Loucy (cell line): Measurements from ENCODE around the gene USP31.

Source experiments
- H2AFZ ChIP-seq: fragments of 200-600 bp; sonication (generic); 2 replicates; pipeline ENCODE4 v1.6.0; 2016; ENCODE audit warnings: antibody characterized with exemption, mild to moderate bottlenecking, low read length, moderate library complexity
- H3F3A ChIP-seq: fragments of 200-600 bp; 2 replicates; pipeline ENCODE4 v1.6.0; 2016; ENCODE audit warnings: antibody characterized with exemption, low read depth, mild to moderate bottlenecking
- H3K27me3 ChIP-seq: fragments of 200-600 bp; sonication (generic); 2 replicates; pipeline ENCODE4 v1.6.1; 2014; ENCODE audit warnings: low read length, mild to moderate bottlenecking; ENCODE audit not compliant: insufficient read depth, poor library complexity, severe bottlenecking
- H3K36me3 ChIP-seq: fragments of 200-600 bp; sonication (generic); 2 replicates; pipeline ENCODE4 v1.6.1; 2016; ENCODE audit warnings: low read length; ENCODE audit not compliant: insufficient read depth
- H3K4me1 ChIP-seq: fragments of 200-600 bp; sonication (generic); 2 replicates; pipeline ENCODE4 v1.5.1; 2014; ENCODE audit warnings: low read length, mild to moderate bottlenecking; ENCODE audit not compliant: insufficient read depth, poor library complexity, severe bottlenecking
- H3K4me2 ChIP-seq: fragments of 200-600 bp; sonication (generic); 2 replicates; pipeline ENCODE4 v1.6.0; 2014; ENCODE audit warnings: antibody characterized with exemption, low read length, low read depth, mild to moderate bottlenecking; ENCODE audit not compliant: poor library complexity, severe bottlenecking
- H3K4me3 ChIP-seq: fragments of 200-600 bp; sonication (generic); 2 replicates; pipeline ENCODE4 v1.5.1; 2014; ENCODE audit warnings: low read length, mild to moderate bottlenecking, mixed read lengths; ENCODE audit not compliant: poor library complexity, severe bottlenecking
- H3K79me2 ChIP-seq: fragments of 200-600 bp; sonication (generic); 2 replicates; pipeline ENCODE4 v1.6.1; 2014; ENCODE audit warnings: low read length; ENCODE audit not compliant: insufficient read depth
- H3K9ac ChIP-seq: fragments of 200-600 bp; sonication (generic); 2 replicates; pipeline ENCODE4 v1.6.0; 2014; ENCODE audit warnings: mild to moderate bottlenecking, low read depth, low read length, moderate library complexity; ENCODE audit not compliant: poor library complexity, severe bottlenecking
- H3K9me2 ChIP-seq: fragments of 200-600 bp; sonication (generic); replicated peaks from 2 replicates; pipeline ENCODE4 v1.6.1; 2016; ENCODE audit warnings: low read depth, low read length, mixed read lengths
- H3K9me3 ChIP-seq: fragments of 200-600 bp; sonication (generic); 2 replicates; pipeline ENCODE4 v1.6.1; 2014; ENCODE audit warnings: mild to moderate bottlenecking, antibody characterized with exemption, low read length, low read depth; ENCODE audit not compliant: insufficient read depth
- H4K20me1 ChIP-seq: fragments of 200-600 bp; sonication (generic); 2 replicates; pipeline ENCODE4 v1.6.0; 2014; ENCODE audit warnings: antibody characterized with exemption, low read length, mild to moderate bottlenecking; ENCODE audit not compliant: insufficient read depth, poor library complexity, severe bottlenecking
- CTCF ChIP-seq: fragments of 200-600 bp; sonication (generic); conservative IDR thresholded peaks from 2 replicates; pipeline ENCODE4 v1.5.1; 2014; ENCODE audit warnings: mild to moderate bottlenecking, antibody characterized with exemption, low read length
- EZH2phosphoT487 ChIP-seq: fragments of 200-600 bp; IDR thresholded peaks from 2 replicates; pipeline ENCODE4 v1.6.1; 2018; ENCODE audit warnings: antibody characterized with exemption, mild to moderate bottlenecking, moderate library complexity, borderline replicate concordance

The USP31 gene

GRCh38 chr16:23066676-23067075, 82.6 kb downstream of the USP31 start:
- H3F3A ChIP-seq, result no peaks in the 10 kb centered on the region
- H3K9me3 ChIP-seq, result no peaks in the 10 kb centered on the region
- no peaks in the 10 kb centered on the region for H3K27me3 ChIP-seq
- no peak overlapping the region for H3K9ac ChIP-seq
- H3K9me2 ChIP-seq, result no peaks in the 10 kb centered on the region
- H3K4me2 ChIP-seq, result no peak overlapping the region
- H3K4me1 ChIP-seq, result no peaks in the 10 kb centered on the region
- no peaks in the 10 kb centered on the region for H3K79me2 ChIP-seq
- H2AFZ ChIP-seq, result no peak overlapping the region
- H3K36me3 ChIP-seq, result peaks cover 22% of the 10 kb centered on the region; the same call in 1 of the 2 replicates
- H3K4me3 ChIP-seq, result no peak overlapping the region
- H4K20me1 ChIP-seq, result no peaks in the 10 kb centered on the region
- no peak for TF ChIP-seq CTCF
- no peak for TF ChIP-seq EZH2phosphoT487

- Histone ChIP-seq H3K79me2 (no peaks in the 10 kb centered on the region), H3K9me3 (no peaks in the 10 kb centered on the region), H3K4me3 (no peak overlapping the region), H3K4me1 (no peaks in the 10 kb centered on the region), H3K9ac (no peak overlapping the region), H4K20me1 (no peaks in the 10 kb centered on the region), H3K27me3 (no peaks in the 10 kb centered on the region), H3F3A (no peaks in the 10 kb centered on the region), H2AFZ (no peak overlapping the region), H3K36me3 (peaks cover 14% of the 10 kb centered on the region; the same call in 1 of the 2 replicates), H3K4me2 (no peak overlapping the region), H3K9me2 (no peaks in the 10 kb centered on the region)
- TF ChIP-seq CTCF (no peak), EZH2phosphoT487 (no peak)
Observed at GRCh38 chr16:23064639-23065038, 84.6 kb downstream of the USP31 start.

GRCh38 chr16:23062524-23062923, 86.7 kb downstream of the USP31 start:
- Histone ChIP-seq H3K4me1 (no peaks in the 10 kb centered on the region), H3K4me2 (no peak overlapping the region), H3K36me3 (no peaks in the 10 kb centered on the region; the same call in 1 of the 2 replicates), H3K9me3 (no peaks in the 10 kb centered on the region), H3F3A (no peaks in the 10 kb centered on the region), H3K9ac (no peak overlapping the region), H3K4me3 (no peak overlapping the region), H4K20me1 (no peaks in the 10 kb centered on the region), H3K27me3 (no peaks in the 10 kb centered on the region), H3K9me2 (no peaks in the 10 kb centered on the region), H3K79me2 (no peaks in the 10 kb centered on the region), H2AFZ (no peak overlapping the region)
- TF ChIP-seq EZH2phosphoT487 (no peak), CTCF (no peak)
